Measurements from ENCODE around the gene KAZN.

DNA sequence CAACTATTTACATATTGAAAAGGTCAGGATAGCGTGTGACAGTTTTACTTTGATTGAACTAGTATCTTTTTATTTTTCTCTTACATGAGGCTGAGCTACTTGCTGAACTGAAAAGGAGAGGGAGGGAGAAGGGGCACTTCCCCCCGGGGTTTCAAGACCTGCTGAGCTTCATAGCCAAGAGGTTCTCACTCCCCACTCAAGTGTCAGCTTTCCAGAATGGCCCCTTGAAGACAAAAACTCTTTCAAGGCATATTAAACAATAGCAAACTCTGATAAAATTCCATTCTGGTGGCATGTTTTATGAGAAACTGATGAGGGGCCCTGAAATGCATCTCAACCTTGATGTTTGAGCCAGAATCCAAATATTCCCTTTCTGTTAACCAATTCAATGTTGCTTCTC lies 143.0 kb downstream of the KAZN start:
- TF ChIP-seq ZNF384 (IDR thresholded peaks at IDR 0.05) (no peak), SUZ12 (IDR thresholded peaks at IDR 0.05) (no peak), TARDBP (IDR thresholded peaks at IDR 0.05) (no peak), FOXA1 (IDR thresholded peaks at IDR 0.05) (no peak), SP1 (IDR thresholded peaks at IDR 0.05) (no peak)

Data from HEK293T (cell line).